Activated CD4-positive, alpha-beta T cell treated with anti-CD3 and anti-CD28 coated beads for 48 hours (primary cell): ENCODE data around the gene ATP9B.

Experiments
- DNase-seq: peaks from one replicate; pipeline ENCODE4 v3.0.0-alpha.2; 2020

Gene ATP9B

GRCh38 chr18:79385708-79386341 is 316.6 kb downstream of the ATP9B start:
- DNase-seq, result no peak

- no peak for DNase-seq
Measured at GRCh38 chr18:79386547-79386946, 317.4 kb downstream of the ATP9B start.

DNA sequence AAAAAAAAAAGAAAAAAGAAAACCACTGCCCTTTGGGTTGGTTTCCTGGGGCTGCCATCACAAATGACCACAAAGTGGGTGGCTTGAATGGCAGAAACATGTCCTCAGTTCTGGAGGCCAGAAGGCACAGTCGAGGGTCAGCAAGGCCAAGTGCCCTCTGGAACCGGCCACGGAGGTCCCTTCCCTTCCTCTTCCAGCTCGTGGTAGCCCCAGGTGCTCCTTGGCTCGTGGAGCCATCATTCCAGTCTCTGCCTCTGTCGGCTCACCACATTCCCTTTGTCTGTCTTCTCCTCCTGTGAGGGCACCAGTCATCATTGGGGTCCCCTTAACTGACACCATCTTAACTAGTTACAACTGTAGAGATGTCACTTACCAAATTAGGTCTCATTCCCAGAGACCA is 318.0 kb downstream of the ATP9B start:
- no peak for DNase-seq

DNA sequence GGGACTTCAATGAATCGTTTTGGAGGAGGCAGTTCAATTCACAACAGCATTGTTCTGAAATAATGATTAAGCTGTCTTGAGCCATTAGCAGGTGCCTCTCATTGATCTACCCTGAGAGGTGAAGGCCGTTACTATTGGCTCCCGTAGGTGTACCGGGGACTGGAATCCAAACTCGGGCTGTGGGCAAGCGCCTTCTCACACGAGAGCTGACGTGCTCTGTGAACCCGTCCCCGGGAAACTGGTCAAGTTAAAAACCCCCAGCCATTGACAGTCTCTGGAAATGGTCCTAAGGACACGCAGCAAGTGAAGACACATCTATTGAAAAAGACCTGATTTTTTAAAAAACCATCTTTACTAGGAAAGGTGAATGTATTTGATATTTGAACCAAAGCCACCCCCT is 318.4 kb downstream of the ATP9B start:
- DNase-seq, result no peak

GRCh38 chr18:79388043-79388442 is 318.8 kb downstream of the ATP9B start:
- no peak for DNase-seq

GRCh38 chr18:79389689-79390088 is 320.5 kb downstream of the ATP9B start:
- no peak for DNase-seq

DNA sequence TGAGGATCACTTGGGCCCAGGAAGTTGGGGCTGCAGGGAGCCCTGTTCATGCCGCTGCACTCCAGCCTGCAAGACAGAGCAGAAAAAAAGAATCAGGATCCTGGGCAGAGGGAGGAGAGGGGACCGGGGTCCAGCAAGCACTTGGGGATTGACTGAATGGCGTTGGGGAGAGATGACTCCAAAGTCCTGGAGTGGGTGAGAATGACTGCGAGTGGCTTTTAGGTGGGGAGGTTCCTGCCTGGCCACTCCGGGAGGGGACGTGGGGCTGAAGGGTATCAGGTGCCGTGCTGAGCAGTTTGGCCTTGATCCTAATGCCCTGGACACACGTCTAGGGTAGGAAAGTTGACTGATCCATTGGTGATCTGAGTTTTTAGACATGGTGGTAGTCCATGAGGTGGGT is 323.0 kb downstream of the ATP9B start:
- no peak for DNase-seq

- DNase-seq, result no peak
Measured at GRCh38 chr18:79393181-79393634, 324.0 kb downstream of the ATP9B start.

- DNase-seq, result peak; percentile 56
Measured at GRCh38 chr18:79393635-79394533, 324.7 kb downstream of the ATP9B start.

DNA sequence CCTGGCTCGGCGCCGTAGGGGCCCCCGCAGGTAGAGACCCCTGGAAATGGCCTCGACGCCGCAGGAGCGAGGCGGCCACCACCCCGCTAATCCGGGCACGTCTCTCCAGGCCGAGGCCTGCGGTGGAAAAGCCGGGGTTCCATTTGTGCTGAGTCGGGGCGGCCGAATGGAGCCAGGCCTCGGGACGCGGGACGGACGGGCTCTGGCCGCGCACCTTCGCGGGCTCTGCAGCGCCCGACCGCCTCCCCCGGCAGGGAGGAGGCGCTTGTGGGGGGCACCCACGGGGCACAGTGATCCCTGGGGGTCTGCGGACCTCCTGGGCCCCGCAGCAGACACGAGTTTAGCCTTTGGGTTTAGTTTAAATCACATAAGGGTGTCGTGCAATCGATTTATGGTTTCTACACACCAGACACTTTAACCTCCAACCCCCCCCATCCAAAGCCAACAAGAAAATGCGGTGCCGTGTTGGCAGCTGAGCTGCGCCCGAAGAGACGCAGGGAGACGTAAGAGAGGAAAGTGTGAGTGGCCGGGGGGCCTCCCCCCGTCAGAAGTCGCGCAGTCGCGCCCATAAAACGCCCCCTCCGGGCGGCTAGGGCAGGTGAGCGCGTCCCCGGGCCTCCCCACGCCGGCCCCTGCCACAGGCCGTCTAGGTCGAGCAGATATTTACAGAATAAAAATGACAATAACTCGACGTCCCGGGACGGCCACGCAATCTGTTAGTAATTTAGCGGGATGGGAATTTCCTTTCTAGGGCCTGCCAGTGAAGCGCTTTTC is 325.5 kb downstream of the ATP9B start:
- DNase-seq, result peak; percentile 87

DNA sequence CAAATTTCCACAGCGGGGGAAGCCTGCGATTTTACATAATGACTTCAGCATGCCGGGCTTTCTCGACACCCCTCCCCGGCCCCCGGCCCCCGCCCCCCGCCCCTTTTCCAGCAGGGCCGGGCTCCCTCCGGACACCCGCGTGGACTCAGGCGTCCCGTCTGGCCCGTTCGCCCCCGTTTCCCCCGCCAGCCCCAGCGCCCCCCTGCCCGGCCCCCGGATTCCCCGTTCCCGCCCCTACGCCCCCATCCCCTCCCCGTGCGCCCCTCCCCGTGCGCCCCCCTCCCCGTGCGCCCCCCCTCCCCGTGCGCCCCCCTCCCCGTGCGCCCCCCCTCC is 326.1 kb downstream of the ATP9B start:
- no peak for DNase-seq

DNA sequence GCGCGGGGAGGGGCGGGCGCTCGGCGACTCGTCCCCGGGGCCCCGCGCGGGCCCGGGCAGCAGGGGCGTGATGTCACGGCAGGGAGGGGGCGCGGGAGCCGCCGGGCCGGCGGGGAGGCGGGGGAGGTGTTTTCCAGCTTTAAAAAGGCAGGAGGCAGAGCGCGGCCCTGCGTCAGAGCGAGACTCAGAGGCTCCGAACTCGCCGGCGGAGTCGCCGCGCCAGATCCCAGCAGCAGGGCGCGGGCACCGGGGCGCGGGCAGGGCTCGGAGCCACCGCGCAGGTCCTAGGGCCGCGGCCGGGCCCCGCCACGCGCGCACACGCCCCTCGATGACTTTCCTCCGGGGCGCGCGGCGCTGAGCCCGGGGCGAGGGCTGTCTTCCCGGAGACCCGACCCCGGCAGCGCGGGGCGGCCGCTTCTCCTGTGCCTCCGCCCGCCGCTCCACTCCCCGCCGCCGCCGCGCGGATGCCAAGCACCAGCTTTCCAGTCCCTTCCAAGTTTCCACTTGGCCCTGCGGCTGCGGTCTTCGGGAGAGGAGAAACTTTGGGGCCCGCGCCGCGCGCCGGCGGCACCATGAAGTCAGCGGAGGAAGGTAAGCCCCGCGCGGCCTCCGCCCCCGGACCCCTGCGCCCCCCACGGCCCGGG is 326.7 kb downstream of the ATP9B start, which contains the start of gene NFATC1:
Gene NFATC1, plus strand, starts transcription at position 170 of the 644 bp plus-strand sequence. Its CDS starts 295 bp downstream, at position 465.
- DNase-seq, result peak; percentile 92

GRCh38 chr18:79396431-79397246 is 327.4 kb downstream of the ATP9B start:
- peak; percentile 60 for DNase-seq

DNA sequence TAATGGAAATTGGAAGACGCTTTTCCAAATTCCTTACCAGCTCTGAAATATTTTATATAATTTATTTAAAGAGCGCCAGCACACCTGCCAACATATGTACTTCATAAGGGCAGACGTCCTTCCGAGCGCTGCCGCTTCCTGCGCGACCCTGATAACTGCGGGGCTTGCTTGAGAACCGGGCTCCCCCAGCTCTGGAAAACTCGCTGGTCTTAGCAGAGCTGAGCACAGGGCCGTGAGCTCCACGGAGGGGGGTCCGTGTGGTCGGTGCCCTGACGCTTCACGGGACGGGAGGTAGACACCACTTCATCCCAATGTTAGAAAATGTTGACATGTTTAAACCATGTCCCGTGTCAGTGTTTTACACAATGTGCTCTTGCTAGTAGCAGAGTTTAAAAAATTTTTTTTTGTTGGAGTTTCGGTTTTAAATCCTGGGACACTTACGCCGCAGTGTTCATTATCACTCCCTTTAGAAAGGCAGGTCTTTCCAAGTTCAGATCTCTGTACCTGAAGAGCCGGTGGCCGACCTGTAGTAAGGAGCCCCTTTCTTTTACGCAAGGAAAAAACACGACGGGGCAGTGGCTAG is 328.1 kb downstream of the ATP9B start:
- DNase-seq, result no peak

DNA sequence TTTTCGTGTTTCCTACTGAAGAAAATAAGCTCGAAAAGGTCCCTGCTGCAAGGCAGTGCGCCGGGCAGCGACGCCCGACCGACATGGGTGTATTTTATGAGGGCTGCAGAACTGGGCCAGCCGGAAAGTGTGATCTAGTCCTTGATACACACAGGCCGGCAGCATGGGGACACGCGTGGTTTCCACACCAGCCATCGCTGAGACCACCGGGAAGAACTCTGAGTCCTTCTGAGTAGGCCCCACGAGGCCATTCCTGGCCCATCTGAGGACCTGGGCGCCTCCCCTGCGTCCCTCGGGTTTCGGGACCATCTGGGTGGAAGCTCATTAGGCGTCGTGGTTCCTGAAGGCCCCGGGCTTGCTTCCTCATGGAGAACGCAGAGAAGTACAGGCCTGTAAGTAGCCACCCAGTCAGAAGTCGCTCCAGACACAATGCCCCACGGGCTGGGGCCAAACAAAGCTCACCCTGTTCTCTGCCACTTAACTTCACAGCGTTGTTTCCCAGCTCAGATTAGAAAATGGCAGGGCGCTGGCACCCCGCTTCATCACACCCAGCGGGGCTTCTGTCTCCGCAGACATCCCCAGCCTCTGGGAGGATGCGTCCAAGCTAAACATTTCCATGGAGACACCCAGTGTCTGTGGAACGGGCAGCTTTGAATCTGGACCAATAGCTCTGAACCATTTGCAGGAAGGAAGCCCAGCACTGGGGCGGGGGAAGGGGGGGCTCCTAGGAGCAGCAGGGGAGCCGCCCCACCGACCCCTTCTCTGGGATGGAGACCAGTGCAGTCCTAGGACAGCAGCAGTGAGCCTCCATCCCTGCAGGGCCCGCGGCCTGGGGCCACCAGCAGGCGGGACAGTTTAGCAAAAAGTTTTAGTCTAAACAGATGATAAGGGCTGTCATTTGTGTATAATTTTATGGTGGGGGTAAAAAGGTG is 328.9 kb downstream of the ATP9B start:
- no peak for DNase-seq

GRCh38 chr18:79399275-79400081 is 330.3 kb downstream of the ATP9B start:
- DNase-seq, result peak; percentile 56

DNA sequence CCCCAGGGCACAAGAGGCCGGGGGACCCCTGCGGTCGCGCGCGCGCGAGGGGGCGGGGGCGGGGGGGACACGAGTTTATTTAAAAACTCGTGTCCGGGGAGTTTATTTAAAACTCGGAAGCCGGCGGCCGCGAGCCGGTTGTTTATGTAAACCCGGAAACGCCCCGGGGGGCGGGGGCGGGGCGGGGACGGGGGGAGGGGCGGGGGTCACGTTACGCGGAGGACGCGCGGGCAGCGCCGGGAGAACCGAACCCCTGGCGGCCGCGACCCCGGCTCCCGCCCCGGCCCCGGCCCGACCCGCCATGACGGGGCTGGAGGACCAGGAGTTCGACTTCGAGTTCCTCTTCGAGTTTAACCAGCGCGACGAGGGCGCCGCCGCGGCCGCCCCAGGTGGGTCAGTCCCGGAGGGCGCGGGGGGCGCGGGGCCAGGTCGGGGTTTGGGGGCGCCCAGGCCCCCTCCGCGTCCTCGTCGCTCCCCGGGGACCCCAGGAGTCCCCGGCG is 330.9 kb downstream of the ATP9B start:
- peak; percentile 81 for DNase-seq

DNA sequence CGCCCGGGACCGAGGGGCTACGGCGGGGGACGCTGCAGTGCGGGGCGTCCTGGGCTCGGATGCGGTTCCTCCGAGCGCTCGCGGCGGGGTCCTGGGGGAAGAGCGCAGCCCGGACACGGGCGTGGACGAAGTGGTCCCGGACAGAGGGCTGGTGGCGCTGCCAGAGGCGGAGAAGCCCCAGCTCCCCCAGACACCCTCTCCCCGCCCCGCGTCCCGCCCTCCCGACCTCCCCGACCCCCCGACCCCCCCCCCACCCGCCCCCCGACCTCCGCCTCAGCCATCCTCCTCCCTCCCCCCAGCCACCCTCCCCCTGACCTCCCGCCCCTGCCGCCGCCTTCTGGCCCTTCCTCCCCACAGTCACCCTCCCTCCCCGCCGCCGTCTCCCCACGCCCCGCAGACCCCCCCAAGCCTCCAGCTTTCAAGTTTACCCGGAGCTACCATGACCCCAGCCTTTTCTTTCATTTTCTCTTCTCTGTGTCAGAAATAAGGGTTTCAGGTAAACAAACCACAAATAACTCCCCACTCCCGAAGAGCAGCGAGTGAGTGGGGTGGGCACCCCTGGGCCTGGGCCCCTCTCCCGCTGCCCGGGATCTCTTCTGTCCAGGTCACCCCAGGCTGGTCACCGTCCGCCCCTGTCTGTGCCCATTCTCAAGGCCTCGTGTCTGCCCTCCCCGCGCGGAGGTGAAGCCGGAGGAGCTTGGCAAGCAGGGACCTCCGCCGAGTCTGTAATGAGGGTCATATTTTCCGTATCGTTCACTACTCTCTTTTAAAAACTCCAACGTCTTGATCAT is 331.6 kb downstream of the ATP9B start:
- peak; percentile 68 for DNase-seq
